CD14-positive monocyte (primary cell): ENCODE results near the gene TMEM135. TPM values are rescaled to one million over a fixed set of nuclear protein-coding genes. Genes with fewer than 3 reads are reported as not detected.

Experiments
- DNase-seq, 3 donors: peaks; one replicate each; pipeline ENCODE4 v3.0.0-alpha.2; 2011 to 2022
- H2AFZ ChIP-seq: 2 replicates; pipeline ENCODE4 v1.6.0; 2012; ENCODE audit warnings: mild to moderate bottlenecking, low read depth, low read length, inconsistent platforms; ENCODE audit not compliant: insufficient read depth, poor library complexity, severe bottlenecking
- H3K27ac ChIP-seq, 2 donors: 1 replicate in 1 of 2; 2 replicates in 1 of 2; pipeline ENCODE4 v1.5.1; 2012 to 2013; ENCODE audit warnings: low read length in 2 of 2, control low read depth in 1 of 2, inconsistent platforms in 1 of 2, low read depth in 1 of 2, mild to moderate bottlenecking in 1 of 2
- H3K27me3 ChIP-seq, 2 donors: one replicate each; pipeline versions ENCODE4 v1.6.0 to v1.6.1; 2011 to 2013; ENCODE audit warnings: low read length in 2 of 2; ENCODE audit not compliant: control insufficient read depth in 2 of 2, insufficient read depth in 2 of 2
- H3K36me3 ChIP-seq, 2 donors: replicated peaks in 1 of 2; 1 replicate in 1 of 2; 2 replicates in 1 of 2; pipeline versions ENCODE4 v1.5.1 to v1.6.1; 2012 to 2013; ENCODE audit warnings: low read length in 2 of 2, control low read depth in 1 of 2, inconsistent platforms in 1 of 2, mild to moderate bottlenecking in 1 of 2; ENCODE audit not compliant: insufficient read depth in 2 of 2, control insufficient read depth in 1 of 2
- H3K4me1 ChIP-seq, 2 donors: 1 replicate in 1 of 2; 2 replicates in 1 of 2; pipeline versions ENCODE4 v1.5.1 to v1.6.1; 2012 to 2013; ENCODE audit warnings: low read length in 2 of 2, control low read depth in 1 of 2, inconsistent platforms in 1 of 2, mild to moderate bottlenecking in 1 of 2, moderate library complexity in 1 of 2; ENCODE audit not compliant: insufficient read depth in 2 of 2, control insufficient read depth in 1 of 2
- H3K4me2 ChIP-seq: replicated peaks from 2 replicates; pipeline ENCODE3; 2012; ENCODE audit warnings: low read length, moderate library complexity, mild to moderate bottlenecking; ENCODE audit not compliant: poor library complexity, severe bottlenecking; ENCODE audit errors: extremely low read depth
- H3K4me3 ChIP-seq, 3 experiments: fragments of 200-600 bp in 1 of 3; sonication (generic) in 1 of 3; replicated peaks in 1 of 3; 1 replicate in 2 of 3; 2 replicates in 1 of 3; pipeline ENCODE4 v1.5.1; 2011 to 2013; ENCODE audit warnings: low read length in 3 of 3, mild to moderate bottlenecking in 3 of 3, control low read depth in 2 of 3, low read depth in 2 of 3, inconsistent platforms in 1 of 3, moderate library complexity in 1 of 3
- H3K79me2 ChIP-seq: 2 replicates; pipeline ENCODE4 v1.6.0; 2012; ENCODE audit warnings: mild to moderate bottlenecking, control low read depth, inconsistent platforms, low read length, moderate library complexity; ENCODE audit not compliant: insufficient read depth
- H3K9ac ChIP-seq: 2 replicates; pipeline ENCODE4 v1.6.0; 2017; ENCODE audit warnings: low read length, mild to moderate bottlenecking; ENCODE audit not compliant: insufficient read depth, poor library complexity, severe bottlenecking
- H3K9me3 ChIP-seq, 2 donors: replicated peaks in 1 of 2; 1 replicate in 1 of 2; 2 replicates in 1 of 2; pipeline versions ENCODE4 v1.5.1 to v1.6.1; 2012 to 2013; ENCODE audit warnings: low read length in 2 of 2, control low read depth in 1 of 2; ENCODE audit not compliant: control insufficient read depth in 1 of 2, insufficient read depth in 1 of 2
- H4K20me1 ChIP-seq: 2 replicates; pipeline ENCODE4 v1.6.0; 2012; ENCODE audit warnings: mild to moderate bottlenecking, low read length, control low read depth, moderate library complexity; ENCODE audit not compliant: insufficient read depth
- H3K27ac Mint-ChIP-seq, 7 donors: one replicate each; pipeline ENCODE4 v1.8.0; 2020; ENCODE audit warnings: mild to moderate bottlenecking in 7 of 7, mixed read lengths in 7 of 7, moderate library complexity in 6 of 7, inconsistent platforms in 2 of 7
- H3K27me3 Mint-ChIP-seq, 3 donors: one replicate each; pipeline ENCODE4 v1.8.0; 2021 to 2022; ENCODE audit warnings: low read depth in 3 of 3, mild to moderate bottlenecking in 3 of 3, mixed read lengths in 3 of 3, moderate library complexity in 3 of 3, inconsistent platforms in 1 of 3
- H3K36me3 Mint-ChIP-seq, 2 donors: one replicate each; pipeline ENCODE4 v1.8.0; 2020; ENCODE audit warnings: mixed read lengths in 2 of 2, inconsistent platforms in 1 of 2, mild to moderate bottlenecking in 1 of 2
- H3K4me1 Mint-ChIP-seq: one replicate; pipeline ENCODE4 v1.8.0; 2020; ENCODE audit warnings: mild to moderate bottlenecking, mixed read lengths
- H3K4me3 Mint-ChIP-seq, 2 donors: one replicate each; pipeline ENCODE4 v1.8.0; 2020; ENCODE audit warnings: mild to moderate bottlenecking in 2 of 2, mixed read lengths in 2 of 2, moderate library complexity in 1 of 2
- H3K9me3 Mint-ChIP-seq, 7 donors: one replicate each; pipeline ENCODE4 v1.8.0; 2020 to 2022; ENCODE audit warnings: mixed read lengths in 7 of 7, mild to moderate bottlenecking in 6 of 7, moderate library complexity in 6 of 7, inconsistent platforms in 2 of 7
- CTCF ChIP-seq: fragments of 200-600 bp; IDR thresholded peaks from one replicate; pipeline ENCODE4 v1.8.0; 2022; ENCODE audit warnings: antibody characterized with exemption, mild to moderate bottlenecking
- WGBS: methylation state at CpG from one replicate; pipeline ENCODE4 v1.1.5; 2013; ENCODE audit warnings: missing lambda C conversion rate; ENCODE audit not compliant: insufficient coverage; 5-methylcytosine and 5-hydroxymethylcytosine counted together
- intact Hi-C, 2 donors: fragments of 100-400 bp; cut with micrococcal nuclease; formaldehyde crosslinking; loops; one replicate each; pipeline versions ENCODE4 v1.15.0 to v1.15.1; 2023
- polyA plus RNA-seq, 3 donors: library from polyadenylated mRNA; depleted of rRNA in 1 of 3; unstranded in 2 of 3; stranded (reverse) in 1 of 3; fragments of 300-500 nt in 2 of 3; fragments of >200 nt in 1 of 3; fragmentation: Illumina TruSeq in 2 of 3; gene quantifications; 1 replicate in 2 of 3; 2 replicates in 1 of 3; pipeline ENCODE4 v1.2.3, GENCODE V29; 2012 to 2021

TMEM135 gene
- polyA plus RNA-seq, 3 donors, result 2.7 to 8.4 (median 5.9) TPM

- no CpG with 5 or more reads among the region's 4 CpGs for WGBS
- Histone ChIP-seq H2AFZ (no peak overlapping the region), H3K9ac (no peak overlapping the region), H3K4me1 (no peaks in the 10 kb centered on the region), H3K27ac (no peak overlapping the region), H3K27me3 (no peaks in the 10 kb centered on the region), H3K9me3 (peaks cover 0 to 4% of the 10 kb centered on the region in 2 donors), H3K4me2 (no peak overlapping the region), H4K20me1 (no peaks in the 10 kb centered on the region), H3K79me2 (no peaks in the 10 kb centered on the region), H3K4me3 (no peak overlapping the region), H3K36me3 (no peaks in the 10 kb centered on the region)
- Mint-ChIP-seq H3K4me1 (no peaks in the 10 kb centered on the region), H3K36me3 (no peaks in the 10 kb centered on the region), H3K9me3 (peaks cover 4 to 11% (median 5%) of the 10 kb centered on the region in 7 donors), H3K27me3 (peaks cover 0 to 2% (median 0%) of the 10 kb centered on the region in 3 donors), H3K27ac (no peak overlapping the region), H3K4me3 (no peak overlapping the region)
- intact Hi-C loops, result no loop called here
- no peak for DNase-seq
- no peak for TF ChIP-seq CTCF
Observed at GRCh38 chr11:87143641-87144040, 105.9 kb downstream of the TMEM135 start.

- no peak for TF ChIP-seq CTCF
- Histone ChIP-seq H2AFZ (no peak overlapping the region), H3K79me2 (no peaks in the 10 kb centered on the region), H3K27ac (no peak overlapping the region), H3K4me2 (no peak overlapping the region), H3K27me3 (no peaks in the 10 kb centered on the region), H3K4me3 (no peak overlapping the region), H4K20me1 (no peaks in the 10 kb centered on the region), H3K36me3 (no peaks in the 10 kb centered on the region), H3K9me3 (peaks cover 0 to 4% of the 10 kb centered on the region in 2 donors), H3K4me1 (no peaks in the 10 kb centered on the region), H3K9ac (no peak overlapping the region)
- Mint-ChIP-seq H3K9me3 (peaks cover 2 to 12% (median 4%) of the 10 kb centered on the region in 7 donors), H3K36me3 (no peaks in the 10 kb centered on the region), H3K4me1 (no peaks in the 10 kb centered on the region), H3K4me3 (no peak overlapping the region), H3K27ac (no peak overlapping the region), H3K27me3 (peaks cover 0 to 2% (median 0%) of the 10 kb centered on the region in 3 donors)
- intact Hi-C loops, result no loop called here
- DNase-seq, result no peak
- WGBS, result 100% methylated on average over 1 of the region's 3 CpGs
Observed at GRCh38 chr11:87144252-87144651, 106.5 kb downstream of the TMEM135 start.
